ENCODE measurements around the gene SLC24A4.

Gene SLC24A4

GRCh38 chr14:92513204-92513965 is 190.4 kb downstream of the SLC24A4 start, which contains the start of gene RIN3:
RIN3 (plus strand) TSS chr14:92513781; CDS start chr14:92513933, 152 bp downstream.
- peaks cover 23% of the 10 kb centered on the region for H3K4me1 ChIP-seq (ENCODE audit: control insufficient read depth, insufficient read depth, low read length, poor library complexity, severe bottlenecking)
- no peaks in the 10 kb centered on the region for H3K9me3 ChIP-seq (ENCODE audit: control insufficient read depth, low read length)
- H3K36me3 ChIP-seq (ENCODE audit: control insufficient read depth, insufficient read depth, low read length) = no peaks in the 10 kb centered on the region
- peak within 1 kb of the TSS; percentile 68 for H3K4me3 ChIP-seq (ENCODE audit: extremely low read depth, insufficient read depth, low read length, poor library complexity, severe bottlenecking)
- WGBS, 2 experiments (ENCODE audit: insufficient coverage in 2 of 2) = 7 to 11% methylated on average over 42 to 58 of the region's 79 CpGs
- H3K27ac ChIP-seq (ENCODE audit: low read depth, low read length, severe bottlenecking) = peak within 1 kb of the TSS; percentile 10

GRCh38 chr14:92513966-92514843 is 191.2 kb downstream of the SLC24A4 start:
- 12 to 15% methylated on average over 54 to 75 of the region's 81 CpGs for WGBS, 2 experiments (ENCODE audit: insufficient coverage in 2 of 2)
- Histone ChIP-seq H3K4me1 (ENCODE audit: control insufficient read depth, insufficient read depth, low read length, poor library complexity, severe bottlenecking) (peaks cover 23% of the 10 kb centered on the region), H3K4me3 (ENCODE audit: extremely low read depth, insufficient read depth, low read length, poor library complexity, severe bottlenecking) (peak overlapping the region; percentile 68), H3K36me3 (ENCODE audit: control insufficient read depth, insufficient read depth, low read length) (no peaks in the 10 kb centered on the region), H3K9me3 (ENCODE audit: control insufficient read depth, low read length) (no peaks in the 10 kb centered on the region), H3K27ac (ENCODE audit: low read depth, low read length, severe bottlenecking) (peak overlapping the region; percentile 2)

- Histone ChIP-seq H3K36me3 (ENCODE audit: control insufficient read depth, insufficient read depth, low read length) (no peaks in the 10 kb centered on the region), H3K4me3 (ENCODE audit: extremely low read depth, insufficient read depth, low read length, poor library complexity, severe bottlenecking) (peak overlapping the region; percentile 68), H3K4me1 (ENCODE audit: control insufficient read depth, insufficient read depth, low read length, poor library complexity, severe bottlenecking) (peaks cover 23% of the 10 kb centered on the region), H3K27ac (ENCODE audit: low read depth, low read length, severe bottlenecking) (no peak overlapping the region), H3K9me3 (ENCODE audit: control insufficient read depth, low read length) (no peaks in the 10 kb centered on the region)
- WGBS, 2 experiments (ENCODE audit: insufficient coverage in 2 of 2) = 43 to 69% methylated on average over 5 to 7 of the region's 15 CpGs
These were observed 192.0 kb downstream of the SLC24A4 start for GRCh38 chr14:92514844-92515514.

GRCh38 chr14:92515546-92516343 is 192.8 kb downstream of the SLC24A4 start:
- H3K36me3 ChIP-seq (ENCODE audit: control insufficient read depth, insufficient read depth, low read length) = no peaks in the 10 kb centered on the region
- no peak overlapping the region for H3K4me3 ChIP-seq (ENCODE audit: extremely low read depth, insufficient read depth, low read length, poor library complexity, severe bottlenecking)
- WGBS, 2 experiments (ENCODE audit: insufficient coverage in 2 of 2) = 97 to 98% methylated on average over 3 to 5 of the region's 5 CpGs
- no peaks in the 10 kb centered on the region for H3K9me3 ChIP-seq (ENCODE audit: control insufficient read depth, low read length)
- peaks cover 21% of the 10 kb centered on the region for H3K4me1 ChIP-seq (ENCODE audit: control insufficient read depth, insufficient read depth, low read length, poor library complexity, severe bottlenecking)
- H3K27ac ChIP-seq (ENCODE audit: low read depth, low read length, severe bottlenecking) = no peak overlapping the region

GRCh38 chr14:92516344-92516965 is 193.5 kb downstream of the SLC24A4 start:
- H3K4me1 ChIP-seq (ENCODE audit: control insufficient read depth, insufficient read depth, low read length, poor library complexity, severe bottlenecking) = peaks cover 14% of the 10 kb centered on the region
- no peaks in the 10 kb centered on the region for H3K36me3 ChIP-seq (ENCODE audit: control insufficient read depth, insufficient read depth, low read length)
- H3K27ac ChIP-seq (ENCODE audit: low read depth, low read length, severe bottlenecking) = no peak overlapping the region
- no peak overlapping the region for H3K4me3 ChIP-seq (ENCODE audit: extremely low read depth, insufficient read depth, low read length, poor library complexity, severe bottlenecking)
- no peaks in the 10 kb centered on the region for H3K9me3 ChIP-seq (ENCODE audit: control insufficient read depth, low read length)
- WGBS, 2 experiments (ENCODE audit: insufficient coverage in 2 of 2) = 93 to 100% methylated on average over 2 of the region's 4 CpGs

- Histone ChIP-seq H3K36me3 (ENCODE audit: control insufficient read depth, insufficient read depth, low read length) (no peaks in the 10 kb centered on the region), H3K27ac (ENCODE audit: low read depth, low read length, severe bottlenecking) (no peak overlapping the region), H3K4me3 (ENCODE audit: extremely low read depth, insufficient read depth, low read length, poor library complexity, severe bottlenecking) (no peak overlapping the region), H3K9me3 (ENCODE audit: control insufficient read depth, low read length) (no peaks in the 10 kb centered on the region), H3K4me1 (ENCODE audit: control insufficient read depth, insufficient read depth, low read length, poor library complexity, severe bottlenecking) (peaks cover 10% of the 10 kb centered on the region)
- 87 to 92% methylated on average over 3 to 4 of the region's 5 CpGs for WGBS, 2 experiments (ENCODE audit: insufficient coverage in 2 of 2)
These were observed 194.1 kb downstream of the SLC24A4 start for GRCh38 chr14:92516966-92517506.

- WGBS, 2 experiments (ENCODE audit: insufficient coverage in 2 of 2) = 79 to 94% methylated on average over 1 of the region's 2 CpGs
- Histone ChIP-seq H3K36me3 (ENCODE audit: control insufficient read depth, insufficient read depth, low read length) (no peaks in the 10 kb centered on the region), H3K4me1 (ENCODE audit: control insufficient read depth, insufficient read depth, low read length, poor library complexity, severe bottlenecking) (peaks cover 4% of the 10 kb centered on the region), H3K4me3 (ENCODE audit: extremely low read depth, insufficient read depth, low read length, poor library complexity, severe bottlenecking) (no peak overlapping the region), H3K9me3 (ENCODE audit: control insufficient read depth, low read length) (no peaks in the 10 kb centered on the region), H3K27ac (ENCODE audit: low read depth, low read length, severe bottlenecking) (no peak overlapping the region)
These were observed 194.8 kb downstream of the SLC24A4 start for GRCh38 chr14:92517761-92518160.

- Histone ChIP-seq H3K36me3 (ENCODE audit: control insufficient read depth, insufficient read depth, low read length) (no peaks in the 10 kb centered on the region), H3K4me3 (ENCODE audit: extremely low read depth, insufficient read depth, low read length, poor library complexity, severe bottlenecking) (no peak overlapping the region), H3K9me3 (ENCODE audit: control insufficient read depth, low read length) (no peaks in the 10 kb centered on the region), H3K27ac (ENCODE audit: low read depth, low read length, severe bottlenecking) (no peak overlapping the region), H3K4me1 (ENCODE audit: control insufficient read depth, insufficient read depth, low read length, poor library complexity, severe bottlenecking) (no peaks in the 10 kb centered on the region)
- WGBS, 2 experiments (ENCODE audit: insufficient coverage in 2 of 2) = 88 to 90% methylated on average over 16 to 19 of the region's 20 CpGs
These were observed 196.5 kb downstream of the SLC24A4 start for GRCh38 chr14:92519246-92520101.

Measured in mesodermal cell (in vitro differentiated cells).